Subcutaneous abdominal adipose tissue (tissue), 5 donors: ENCODE results near the gene C1QTNF3.

Experiments
- H3K27ac ChIP-seq: one replicate; pipeline ENCODE4 v1.7.0; 2013; ENCODE audit warnings: low read depth, mild to moderate bottlenecking, inconsistent platforms, low read length, moderate library complexity
- H3K27me3 ChIP-seq, 5 donors: one replicate each; pipeline ENCODE4 v1.7.0; 2013; ENCODE audit warnings: low read length in 5 of 5, inconsistent platforms in 1 of 5; ENCODE audit not compliant: control insufficient read depth in 5 of 5, insufficient read depth in 4 of 5
- H3K36me3 ChIP-seq, 5 donors: one replicate each; pipeline ENCODE4 v1.7.0; 2013; ENCODE audit warnings: low read length in 5 of 5; ENCODE audit not compliant: control insufficient read depth in 5 of 5, insufficient read depth in 5 of 5
- H3K4me1 ChIP-seq, 5 donors: one replicate each; pipeline ENCODE4 v1.7.0; 2013; ENCODE audit warnings: low read length in 5 of 5, mild to moderate bottlenecking in 3 of 5, moderate library complexity in 1 of 5; ENCODE audit not compliant: control insufficient read depth in 5 of 5, insufficient read depth in 5 of 5
- H3K4me3 ChIP-seq, 5 donors: one replicate each; pipeline ENCODE4 v1.7.0; 2013; ENCODE audit warnings: low read length in 5 of 5, low read depth in 1 of 5
- H3K9ac ChIP-seq, 5 donors: one replicate each; pipeline ENCODE4 v1.7.0; 2013; ENCODE audit warnings: low read length in 5 of 5, mild to moderate bottlenecking in 4 of 5, moderate library complexity in 3 of 5
- H3K9me3 ChIP-seq, 5 donors: one replicate each; pipeline ENCODE4 v1.7.0; 2013; ENCODE audit warnings: low read length in 5 of 5; ENCODE audit not compliant: control insufficient read depth in 5 of 5
- donor health status: healthy.
- donor health status: healthy.
- donor health status: healthy.
- donor health status: healthy.
- donor health status: healthy.

The C1QTNF3 gene

GRCh38 chr5:34005211-34005610 lies 37.8 kb downstream of the C1QTNF3 start:
- Histone ChIP-seq H3K9ac (no peak overlapping the region), H3K9me3 (no peaks in the 10 kb centered on the region), H3K4me3 (no peak overlapping the region), H3K27ac (no peak overlapping the region), H3K4me1 (peaks cover 6 to 20% (median 20%) of the 10 kb centered on the region in 5 donors), H3K27me3 (no peaks in the 10 kb centered on the region), H3K36me3 (peaks cover 5 to 36% (median 11%) of the 10 kb centered on the region in 5 donors)

GRCh38 chr5:34003941-34004340 lies 39.1 kb downstream of the C1QTNF3 start:
- no peak overlapping the region for H3K27ac ChIP-seq
- H3K4me3 ChIP-seq, result no peak overlapping the region
- no peaks in the 10 kb centered on the region for H3K9me3 ChIP-seq
- H3K27me3 ChIP-seq, result no peaks in the 10 kb centered on the region
- H3K36me3 ChIP-seq, result peaks cover 5 to 39% (median 11%) of the 10 kb centered on the region in 5 donors
- H3K4me1 ChIP-seq, result peaks cover 6 to 19% (median 19%) of the 10 kb centered on the region in 5 donors
- H3K9ac ChIP-seq, result no peak overlapping the region

- H3K4me1 ChIP-seq, result peaks cover 6 to 13% (median 12%) of the 10 kb centered on the region in 5 donors
- H3K27ac ChIP-seq, result no peak overlapping the region
- peaks cover 7 to 46% (median 11%) of the 10 kb centered on the region in 5 donors for H3K36me3 ChIP-seq
- H3K4me3 ChIP-seq, result no peak overlapping the region
- no peak overlapping the region for H3K9ac ChIP-seq
- H3K9me3 ChIP-seq, result no peaks in the 10 kb centered on the region
- no peaks in the 10 kb centered on the region for H3K27me3 ChIP-seq
These were observed 40.2 kb downstream of the C1QTNF3 start for GRCh38 chr5:34002629-34003328.

- H3K27ac ChIP-seq, result no peak overlapping the region
- peaks cover 7 to 46% (median 11%) of the 10 kb centered on the region in 5 donors for H3K36me3 ChIP-seq
- no peaks in the 10 kb centered on the region for H3K27me3 ChIP-seq
- H3K4me3 ChIP-seq, result no peak overlapping the region
- no peaks in the 10 kb centered on the region for H3K9me3 ChIP-seq
- no peak overlapping the region for H3K9ac ChIP-seq
- H3K4me1 ChIP-seq, result peaks cover 0 to 7% (median 6%) of the 10 kb centered on the region in 5 donors
These were observed 41.7 kb downstream of the C1QTNF3 start for GRCh38 chr5:34001241-34001841.

- Histone ChIP-seq H3K4me1 (peaks cover 0 to 5% (median 4%) of the 10 kb centered on the region in 5 donors), H3K27ac (no peak overlapping the region), H3K9ac (no peak overlapping the region), H3K27me3 (no peaks in the 10 kb centered on the region), H3K9me3 (no peaks in the 10 kb centered on the region), H3K36me3 (peaks cover 7 to 47% (median 11%) of the 10 kb centered on the region in 5 donors), H3K4me3 (no peak overlapping the region)
These were observed 43.0 kb downstream of the C1QTNF3 start for GRCh38 chr5:33999978-34000377.

- Histone ChIP-seq H3K4me1 (peaks cover 0 to 5% (median 4%) of the 10 kb centered on the region in 5 donors), H3K9me3 (no peaks in the 10 kb centered on the region), H3K9ac (no peak overlapping the region), H3K36me3 (peaks cover 0 to 31% (median 4%) of the 10 kb centered on the region in 5 donors), H3K27me3 (no peaks in the 10 kb centered on the region), H3K27ac (no peak overlapping the region), H3K4me3 (no peak overlapping the region)
These were observed 45.6 kb downstream of the C1QTNF3 start for GRCh38 chr5:33997331-33997983.

GRCh38 chr5:33995865-33996264 lies 47.1 kb downstream of the C1QTNF3 start:
- Histone ChIP-seq H3K9me3 (no peaks in the 10 kb centered on the region), H3K36me3 (peaks cover 0 to 18% (median 4%) of the 10 kb centered on the region in 5 donors), H3K4me1 (peaks cover 0 to 5% (median 4%) of the 10 kb centered on the region in 5 donors), H3K27me3 (no peaks in the 10 kb centered on the region), H3K4me3 (no peak overlapping the region), H3K27ac (no peak overlapping the region), H3K9ac (no peak overlapping the region)

- Histone ChIP-seq H3K4me1 (peaks cover 0 to 12% (median 4%) of the 10 kb centered on the region in 5 donors), H3K27ac (no peak overlapping the region)
These were observed 48.2 kb downstream of the C1QTNF3 start for GRCh38 chr5:33994845-33995244.

GRCh38 chr5:33992864-33993263 lies 50.1 kb downstream of the C1QTNF3 start:
- H3K4me3 ChIP-seq, result no peak overlapping the region
- H3K9me3 ChIP-seq, result no peaks in the 10 kb centered on the region
- H3K9ac ChIP-seq, result no peak overlapping the region
- peaks cover 0 to 12% (median 4%) of the 10 kb centered on the region in 5 donors for H3K4me1 ChIP-seq
- H3K36me3 ChIP-seq, result peaks cover 14 to 19% (median 18%) of the 10 kb centered on the region in 5 donors
- H3K27ac ChIP-seq, result no peak overlapping the region
- H3K27me3 ChIP-seq, result no peaks in the 10 kb centered on the region

More at GRCh38 chr5:33994845-33995244, 48.2 kb downstream of the C1QTNF3 start:
- Histone ChIP-seq H3K4me3 (no peak overlapping the region), H3K9me3 (no peaks in the 10 kb centered on the region), H3K27me3 (no peaks in the 10 kb centered on the region), H3K9ac (no peak overlapping the region), H3K36me3 (peaks cover 0 to 13% (median 4%) of the 10 kb centered on the region in 5 donors)

- Histone ChIP-seq H3K27me3 (no peaks in the 10 kb centered on the region), H3K4me3 (no peak overlapping the region), H3K9ac (no peak overlapping the region), H3K27ac (no peak overlapping the region), H3K4me1 (peaks cover 0 to 8% (median 0%) of the 10 kb centered on the region in 5 donors), H3K36me3 (peaks cover 14 to 29% (median 20%) of the 10 kb centered on the region in 5 donors), H3K9me3 (no peaks in the 10 kb centered on the region)
These were observed 57.6 kb downstream of the C1QTNF3 start for GRCh38 chr5:33985447-33985846.
